ENCODE results near the gene TRIL. TPM values are rescaled to one million over a fixed set of nuclear protein-coding genes. Genes with fewer than 3 reads are reported as not detected.
A peak's percentile ranks its signal among the peaks of the same experiment; 100 is the strongest.

The TRIL gene
- total and polyA plus RNA-seq, 10 donors, result 0.33 to 10.0 (median 3.9) TPM

DNA sequence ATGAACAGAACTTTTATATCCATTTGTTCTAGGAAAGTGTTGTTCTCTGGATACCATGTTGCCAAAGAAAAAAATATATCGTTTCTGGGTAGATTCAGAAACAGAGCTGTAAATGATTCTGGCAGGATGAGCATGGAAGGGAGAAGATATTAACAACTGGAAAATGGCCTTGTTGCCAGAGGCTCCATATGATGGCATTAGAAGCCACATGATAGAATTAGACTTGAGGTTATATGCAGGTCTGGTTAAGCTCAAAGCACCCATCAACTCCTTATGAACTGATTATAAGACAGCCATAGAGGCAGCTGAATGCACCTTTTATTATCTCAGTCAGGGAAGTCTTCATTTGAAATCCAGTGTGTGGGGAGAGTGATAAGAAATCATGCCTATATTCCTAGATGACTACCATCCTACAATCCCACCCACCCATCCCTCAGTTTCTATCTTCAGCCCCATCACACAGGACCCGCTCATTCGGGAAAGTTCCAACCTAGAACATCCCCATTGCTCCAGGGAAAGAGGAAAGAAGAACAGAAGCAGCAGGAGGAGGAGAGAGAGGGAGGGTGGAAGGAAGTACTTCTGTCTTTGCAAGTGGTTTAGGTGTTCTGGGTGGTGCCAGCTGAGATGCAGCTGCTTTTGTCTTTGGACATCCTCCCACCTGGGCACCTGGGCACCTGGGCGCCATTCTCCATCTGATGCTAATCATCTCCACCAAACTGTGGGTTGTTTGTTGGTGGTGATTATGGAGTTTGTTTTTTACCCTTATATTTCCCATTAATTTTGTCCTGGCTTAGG is 25.5 kb upstream of the TRIL start:
- Histone ChIP-seq H3K9me3 (no peaks in the 10 kb centered on the region), H3K27ac (no peak overlapping the region), H3K36me3 (no peaks in the 10 kb centered on the region), H3K4me1 (peaks cover 4 to 39% (median 25%) of the 10 kb centered on the region in 6 donors), H3K27me3 (replicated peaks in 1 of 7) (no peaks in the 10 kb centered on the region), H3K4me3 (no peak overlapping the region)
- intact Hi-C loops (cut with DNase I; ENCODE audit: low total_unique reads), result no loop called here
- DNase-seq, result no peak
- TF ChIP-seq POLR2A (IDR thresholded peaks at IDR 0.05) (no peak), POLR2AphosphoS5 (IDR thresholded peaks at IDR 0.05) (no peak)
- TF ChIP-seq, protein P1, sequence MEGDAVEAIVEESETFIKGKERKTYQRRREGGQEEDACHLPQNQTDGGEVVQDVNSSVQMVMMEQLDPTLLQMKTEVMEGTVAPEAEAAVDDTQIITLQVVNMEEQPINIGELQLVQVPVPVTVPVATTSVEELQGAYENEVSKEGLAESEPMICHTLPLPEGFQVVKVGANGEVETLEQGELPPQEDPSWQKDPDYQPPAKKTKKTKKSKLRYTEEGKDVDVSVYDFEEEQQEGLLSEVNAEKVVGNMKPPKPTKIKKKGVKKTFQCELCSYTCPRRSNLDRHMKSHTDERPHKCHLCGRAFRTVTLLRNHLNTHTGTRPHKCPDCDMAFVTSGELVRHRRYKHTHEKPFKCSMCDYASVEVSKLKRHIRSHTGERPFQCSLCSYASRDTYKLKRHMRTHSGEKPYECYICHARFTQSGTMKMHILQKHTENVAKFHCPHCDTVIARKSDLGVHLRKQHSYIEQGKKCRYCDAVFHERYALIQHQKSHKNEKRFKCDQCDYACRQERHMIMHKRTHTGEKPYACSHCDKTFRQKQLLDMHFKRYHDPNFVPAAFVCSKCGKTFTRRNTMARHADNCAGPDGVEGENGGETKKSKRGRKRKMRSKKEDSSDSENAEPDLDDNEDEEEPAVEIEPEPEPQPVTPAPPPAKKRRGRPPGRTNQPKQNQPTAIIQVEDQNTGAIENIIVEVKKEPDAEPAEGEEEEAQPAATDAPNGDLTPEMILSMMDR (IDR thresholded peaks at IDR 0.05 in 8 of 11, conservative IDR thresholded peaks at IDR 0.05 in 3 of 11), result no peak
- 73 to 94% (median 82%) methylated on average over 4 of the region's 4 CpGs for WGBS, 5 donors

DNA sequence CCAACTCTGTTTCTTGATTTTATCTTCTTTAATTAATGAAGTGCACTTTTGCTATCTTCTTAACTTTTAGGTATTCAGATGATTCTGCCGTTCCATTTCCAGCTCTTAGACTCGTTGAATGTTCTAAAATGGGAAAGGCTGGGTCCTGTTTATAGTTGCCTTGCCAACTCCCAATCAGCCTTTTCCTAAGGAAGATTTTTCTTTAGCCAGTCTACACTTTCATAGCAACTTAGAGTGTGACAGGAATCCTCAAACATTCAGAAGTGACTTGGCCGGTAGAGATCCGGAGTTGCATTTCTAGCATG is 23.0 kb upstream of the TRIL start:
- Histone ChIP-seq H3K4me3 (no peak overlapping the region), H3K9me3 (no peaks in the 10 kb centered on the region), H3K36me3 (no peaks in the 10 kb centered on the region), H3K4me1 (peaks cover 4 to 22% (median 17%) of the 10 kb centered on the region in 6 donors), H3K27ac (peak overlapping the region in 4 of 8 donors; percentile 4 to 39 (median 24)), H3K27me3 (replicated peaks in 1 of 7) (no peaks in the 10 kb centered on the region)
- 71 to 87% (median 82%) methylated on average over 4 of the region's 4 CpGs for WGBS, 5 donors
- intact Hi-C loops (cut with DNase I; ENCODE audit: low total_unique reads), result no loop called here
- no peak for DNase-seq
- TF ChIP-seq POLR2AphosphoS5 (IDR thresholded peaks at IDR 0.05), result no peak
- TF ChIP-seq POLR2A (IDR thresholded peaks at IDR 0.05), result no peak
- TF ChIP-seq, protein P1 (IDR thresholded peaks at IDR 0.05 in 8 of 11, conservative IDR thresholded peaks at IDR 0.05 in 3 of 11), result no peak

DNA sequence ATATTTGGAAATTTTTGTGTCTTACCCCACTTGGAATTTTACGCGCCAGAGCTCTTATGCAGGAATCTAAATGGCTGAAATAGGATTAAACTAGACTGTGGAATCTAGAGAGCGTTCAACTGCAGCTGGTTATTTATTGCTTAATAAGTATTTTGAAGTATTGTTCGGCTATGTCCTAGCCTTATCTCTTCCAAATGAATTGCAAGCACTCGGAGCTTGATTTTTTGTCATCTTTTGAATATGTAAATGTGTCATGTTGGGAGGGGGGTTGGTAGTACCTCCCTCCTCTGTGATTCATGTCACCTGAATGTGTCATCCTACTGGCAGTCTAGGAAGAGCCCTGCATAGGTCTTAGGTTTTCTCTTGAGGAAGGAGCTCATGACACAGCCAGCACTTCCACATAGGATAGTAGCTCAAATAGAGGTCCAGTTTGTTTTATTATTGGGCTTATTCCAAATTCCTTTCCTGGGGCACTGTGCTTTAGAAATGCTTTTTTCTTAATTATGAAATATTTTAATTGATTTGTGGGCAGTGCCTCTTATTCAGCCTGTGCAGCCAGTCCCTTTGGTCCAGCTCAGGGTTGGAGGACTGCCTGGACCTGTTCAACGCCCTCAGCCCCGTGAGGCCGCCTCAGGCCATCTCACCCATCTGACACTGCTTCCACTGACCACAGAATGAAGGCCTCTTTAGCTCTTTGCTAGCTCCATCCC is 22.5 kb upstream of the TRIL start:
- peak overlapping the region in 5 of 8 donors; percentile 4 to 39 (median 16) for H3K27ac ChIP-seq
- DNase-seq, result no peak
- TF ChIP-seq POLR2A (IDR thresholded peaks at IDR 0.05) (no peak), POLR2AphosphoS5 (IDR thresholded peaks at IDR 0.05) (no peak)
- TF ChIP-seq, protein P1 (IDR thresholded peaks at IDR 0.05 in 8 of 11, conservative IDR thresholded peaks at IDR 0.05 in 3 of 11), result no peak
- H3K4me3 ChIP-seq, result no peak overlapping the region
- H3K9me3 ChIP-seq, result no peaks in the 10 kb centered on the region
- WGBS, 5 donors, result 80 to 87% (median 83%) methylated on average over 8 of the region's 8 CpGs
- H3K36me3 ChIP-seq, result no peaks in the 10 kb centered on the region
- intact Hi-C loops (cut with DNase I; ENCODE audit: low total_unique reads), result no loop called here
- H3K4me1 ChIP-seq, result peaks cover 4 to 17% (median 13%) of the 10 kb centered on the region in 6 donors
- H3K27me3 ChIP-seq (replicated peaks in 1 of 7), result no peaks in the 10 kb centered on the region

DNA sequence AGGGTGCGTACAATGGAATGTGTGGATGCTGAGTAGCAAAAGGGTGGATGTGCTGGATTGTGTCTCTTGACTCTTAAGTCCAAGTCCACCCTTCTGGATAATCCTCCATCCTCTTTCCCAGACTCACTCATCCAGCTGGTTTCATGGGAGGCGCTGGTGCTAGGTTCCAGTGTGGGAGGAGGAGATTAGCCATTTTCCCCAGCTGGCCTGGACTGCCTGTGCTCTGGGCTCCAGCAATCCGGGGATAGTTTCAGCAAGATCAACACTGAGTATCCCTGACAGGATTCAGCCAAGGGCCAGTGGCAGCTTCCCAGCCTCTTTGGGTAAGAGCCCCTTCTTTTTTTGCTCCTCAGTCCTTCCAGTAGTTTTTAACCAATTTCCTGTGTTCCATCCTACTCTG is 21.6 kb upstream of the TRIL start:
- peaks cover 0 to 5% (median 0%) of the 10 kb centered on the region in 8 donors for H3K9me3 ChIP-seq
- no peak for DNase-seq
- H3K36me3 ChIP-seq, result no peaks in the 10 kb centered on the region
- intact Hi-C loops (cut with DNase I; ENCODE audit: low total_unique reads), result no loop called here
- WGBS, 5 donors, result 68 to 94% (median 87%) methylated on average over 3 of the region's 3 CpGs
- no peaks in the 10 kb centered on the region for H3K27me3 ChIP-seq (replicated peaks in 1 of 7)
- TF ChIP-seq POLR2AphosphoS5 (IDR thresholded peaks at IDR 0.05) (no peak), POLR2A (IDR thresholded peaks at IDR 0.05) (no peak)
- TF ChIP-seq, protein P1 (IDR thresholded peaks at IDR 0.05 in 8 of 11, conservative IDR thresholded peaks at IDR 0.05 in 3 of 11), result no peak
- H3K4me1 ChIP-seq, result peaks cover 0 to 9% (median 5%) of the 10 kb centered on the region in 6 donors
- H3K27ac ChIP-seq, result peak overlapping the region in 2 of 8 donors; percentile 32 to 54
- H3K4me3 ChIP-seq, result no peak overlapping the region

All from spleen (tissue), 11 donors.